H4 (cell line): ENCODE results near the gene PCDHGB3. TPM values are rescaled to one million over a fixed set of nuclear protein-coding genes. Genes with fewer than 3 reads are reported as not detected.
"Not testable (repeated sequence)": the region's sequence is repeated elsewhere in the genome, so short reads cannot be mapped to it uniquely, and the experiment has no call there.

ENCODE experiments used
- DNase-seq: peaks from one replicate; pipeline ENCODE4 v3.0.0-alpha.2; 2015; ENCODE audit warnings: low spot score
- total RNA-seq: library from RNA; depleted of rRNA; stranded (reverse); fragments of >200 nt; shearing (Covaris generic); gene quantifications from 2 replicates; pipeline ENCODE4 v1.2.3, GENCODE V29; 2014

Gene PCDHGB3
- total RNA-seq, 1 experiment from 2014 or later = 0.87 TPM

- no peak for DNase-seq
Measured at GRCh38 chr5:141392429-141393198, 22.6 kb downstream of the PCDHGB3 start, which contains the start of gene PCDHGA8. Gene PCDHGA8 (plus strand): TSS chr5:141392633. CDS start chr5:141392814, 181 bp downstream.

- DNase-seq = no peak
Measured at GRCh38 chr5:141393267-141393666, 23.2 kb downstream of the PCDHGB3 start.

GRCh38 chr5:141394401-141395187, 24.6 kb downstream of the PCDHGB3 start:
- DNase-seq = not testable (repeated sequence)

- DNase-seq = not testable (repeated sequence)
Measured at GRCh38 chr5:141397756-141398551, 27.9 kb downstream of the PCDHGB3 start, which contains the start of gene PCDHGB5. Gene PCDHGB5 (plus strand): TSS chr5:141397947. CDS start chr5:141398128, 181 bp downstream.

- DNase-seq = no peak
Measured at GRCh38 chr5:141398608-141399007, 28.6 kb downstream of the PCDHGB3 start.

- no peak for DNase-seq
Measured at GRCh38 chr5:141399555-141400258, 29.7 kb downstream of the PCDHGB3 start.

- DNase-seq = no peak
Measured at GRCh38 chr5:141402553-141403243, 32.7 kb downstream of the PCDHGB3 start, which contains the start of gene PCDHGA9. Gene PCDHGA9 (plus strand): TSS chr5:141402778. CDS start chr5:141402953, 175 bp downstream.

- DNase-seq = no peak
Measured at GRCh38 chr5:141403387-141403786, 33.3 kb downstream of the PCDHGB3 start.

- DNase-seq = not testable (repeated sequence)
Measured at GRCh38 chr5:141407790-141408505, 37.9 kb downstream of the PCDHGB3 start, which contains the start of gene PCDHGB6. Gene PCDHGB6 (plus strand): TSS chr5:141408021. CDS start chr5:141408203, 182 bp downstream.

- no peak for DNase-seq
Measured at GRCh38 chr5:141409598-141410306, 39.7 kb downstream of the PCDHGB3 start.

GRCh38 chr5:141411575-141411974, 41.5 kb downstream of the PCDHGB3 start:
- DNase-seq = no peak

- peak; percentile 33 for DNase-seq
Measured at GRCh38 chr5:141412854-141413539, 43.0 kb downstream of the PCDHGB3 start, which contains the start of gene PCDHGA10. Gene PCDHGA10 (plus strand): TSS chr5:141412987. CDS start chr5:141413176, 189 bp downstream.

- DNase-seq = no peak
Measured at GRCh38 chr5:141413540-141414069, 43.6 kb downstream of the PCDHGB3 start.

- DNase-seq = not testable (repeated sequence)
Measured at GRCh38 chr5:141414548-141415274, 44.7 kb downstream of the PCDHGB3 start.

- not testable (repeated sequence) for DNase-seq
Measured at GRCh38 chr5:141415275-141415618, 45.2 kb downstream of the PCDHGB3 start.

GRCh38 chr5:141417494-141418172, 47.6 kb downstream of the PCDHGB3 start, which contains the start of gene PCDHGB7:
Gene PCDHGB7 (plus strand): TSS chr5:141417677. CDS start chr5:141417860, 183 bp downstream.
- DNase-seq = not testable (repeated sequence)
